A549 (cell line): ENCODE results near the gene KIAA1755. TPM values are rescaled to one million over a fixed set of nuclear protein-coding genes. Genes with fewer than 3 reads are reported as not detected.

Experiments
- ATAC-seq, 2 experiments: fragments of 200-7000 bp in 1 of 2; fragments of >200 bp in 1 of 2; cut with Nextera tagmentation in 1 of 2; cut with Tn5 transposase in 1 of 2; 3 replicates each; pipeline versions ENCODE4 v1.8.0 to v1.9.1; 2018 to 2020; ENCODE audit warnings: mild to moderate bottlenecking in 1 of 2, moderate library complexity in 1 of 2
- CTCF ChIA-PET: fragments of 300-600 bp; sonication (Branson Sonifier 250); formaldehyde crosslinking; extraction: SDS; loops from one replicate; lab custom pipeline; 2021; ENCODE audit warnings: antibody characterized with exemption, inconsistent platforms; lab: Yijun Ruan, JAX
- POLR2A ChIA-PET: fragments of 350-600 bp; formaldehyde crosslinking; extraction: SDS; loops from one replicate; lab custom pipeline; 2021; ENCODE audit warnings: antibody characterized with exemption, inconsistent platforms; lab: Yijun Ruan, JAX
- DNase-seq, 2 experiments: peaks; one replicate each; pipeline versions ENCODE4 v3.0.0 to v3.0.0-alpha.2; 2011 to 2016; ENCODE audit warnings: low read depth in 1 of 2, low spot score in 1 of 2
- FAIRE-seq: peaks from 2 replicates; lab custom pipeline; 2011; peaks lifted over from hg19 to GRCh38; lab: Jason Lieb, UNC
- H3K27ac ChIP-seq, 2 experiments: fragments of >200 bp; sonication (Bioruptor Twin); formaldehyde crosslinking; 3 replicates each; pipeline ENCODE4 v1.5.1; 2016 to 2017
- H3K4me1 ChIP-seq: fragments of >200 bp; sonication (Bioruptor Twin); formaldehyde crosslinking; 3 replicates; pipeline ENCODE4 v1.6.1; 2016
- H3K4me2 ChIP-seq: fragments of >200 bp; sonication (Bioruptor Twin); formaldehyde crosslinking; 3 replicates; pipeline ENCODE4 v1.6.1; 2016
- H3K4me3 ChIP-seq: fragments of >200 bp; sonication (Bioruptor Twin); formaldehyde crosslinking; 3 replicates; pipeline ENCODE4 v1.5.1; 2016
- H3K9me3 ChIP-seq: fragments of >200 bp; sonication (Bioruptor Twin); formaldehyde crosslinking; 3 replicates; pipeline ENCODE4 v1.6.1; 2016
- BHLHE40 ChIP-seq: IDR thresholded peaks from 2 replicates; pipeline ENCODE4 v1.6.1; 2012; ENCODE audit warnings: low read depth, low read length, inconsistent platforms
- CBX8 ChIP-seq: fragments of 200-600 bp; sonication (generic); IDR thresholded peaks from 2 replicates; pipeline ENCODE4 v1.6.1; 2016
- CHD2 ChIP-seq: fragments of 150-350 bp; IDR thresholded peaks from 2 replicates; pipeline ENCODE4 v1.6.1; 2014; ENCODE audit warnings: low read length; ENCODE audit not compliant: partially characterized antibody
- CHD4 ChIP-seq: fragments of 200-600 bp; sonication (generic); IDR thresholded peaks from 2 replicates; pipeline ENCODE4 v1.6.1; 2016; ENCODE audit warnings: antibody characterized with exemption, mild to moderate bottlenecking, borderline replicate concordance
- ESRRA ChIP-seq: fragments of 150-350 bp; IDR thresholded peaks from 2 replicates; pipeline ENCODE4 v1.6.1; 2014; ENCODE audit warnings: mild to moderate bottlenecking, low read length, borderline replicate concordance
- HOXB13 ChIP-seq: fragments of 250-450 bp; sonication (Bioruptor Pico); IDR thresholded peaks from 2 replicates; pipeline ENCODE4 v1.5.0; 2020; ENCODE audit warnings: low read depth, mild to moderate bottlenecking, moderate library complexity
- KDM5A ChIP-seq: fragments of 200-600 bp; sonication (generic); IDR thresholded peaks from 2 replicates; pipeline ENCODE4 v1.6.1; 2016; ENCODE audit warnings: antibody characterized with exemption, mild to moderate bottlenecking
- MAFK ChIP-seq: fragments of 450-650 bp; IDR thresholded peaks from 2 replicates; pipeline ENCODE4 v1.6.1; 2014; ENCODE audit not compliant: partially characterized antibody
- NR3C1 ChIP-seq: fragments of >200 bp; sonication (Bioruptor Twin); formaldehyde crosslinking; IDR thresholded peaks from 3 replicates; pipeline ENCODE4 v1.6.1; 2017
- POLR2AphosphoS2 ChIP-seq: conservative IDR thresholded peaks from 2 replicates; pipeline ENCODE4 v1.6.1; 2012; ENCODE audit warnings: low read length, improper control_type of control experiment, inconsistent platforms
- RNF2 ChIP-seq: fragments of 200-600 bp; sonication (generic); IDR thresholded peaks from 2 replicates; pipeline ENCODE4 v1.6.1; 2016; ENCODE audit warnings: low read depth, mild to moderate bottlenecking, antibody characterized with exemption, moderate library complexity, borderline replicate concordance
- SMC3 ChIP-seq: fragments of >200 bp; sonication (Bioruptor Twin); formaldehyde crosslinking; IDR thresholded peaks from 3 replicates; pipeline ENCODE4 v1.6.1; 2018; ENCODE audit warnings: inconsistent platforms
- SREBF2 ChIP-seq: fragments of 450-650 bp; IDR thresholded peaks from 2 replicates; pipeline ENCODE4 v1.6.1; 2014; ENCODE audit warnings: mild to moderate bottlenecking, moderate library complexity
- ZFP36 ChIP-seq: fragments of 450-650 bp; IDR thresholded peaks from 2 replicates; pipeline ENCODE4 v1.6.1; 2014; ENCODE audit warnings: borderline replicate concordance; ENCODE audit not compliant: partially characterized antibody
- ZSCAN20 ChIP-seq: fragments of 250-450 bp; sonication (Bioruptor Pico); IDR thresholded peaks from 2 replicates; pipeline ENCODE4 v1.8.0; 2022; ENCODE audit warnings: mild to moderate bottlenecking, moderate library complexity
- WGBS: methylation state at CpG from one replicate; pipeline ENCODE4 v1.1.6; 2017; ENCODE audit errors: missing lambda C conversion rate; 5-methylcytosine and 5-hydroxymethylcytosine counted together
- polyA plus RNA-seq, 4 experiments: library from polyadenylated mRNA; depleted of rRNA in 3 of 4; stranded (reverse); fragments of >200 nt; fragmentation: RNase III in 1 of 4; extraction: RNeasy Plus Mini Kit Qiagen cat#74134 plus additional on column Dnase treatment in 1 of 4; gene quantifications; 2 replicates in 3 of 4; 3 replicates in 1 of 4; pipeline ENCODE4 v1.2.3, GENCODE V29; 2011 to 2017
- TF ChIP-seq, protein P1 (sequence below): fragments of >200 bp; sonication (Bioruptor Twin); formaldehyde crosslinking; IDR thresholded peaks from 3 replicates; pipeline ENCODE4 v1.5.1; 2016
- TF ChIP-seq, protein P2 (sequence below): fragments of 200-600 bp; sonication (generic); IDR thresholded peaks from 2 replicates; pipeline ENCODE4 v1.6.1; 2016; ENCODE audit warnings: antibody characterized with exemption, mild to moderate bottlenecking, moderate library complexity
- TF ChIP-seq, protein P3 (sequence below): IDR thresholded peaks from 2 replicates; pipeline ENCODE4 v1.6.1; 2012
- TF ChIP-seq, protein P4 (sequence below): fragments of 250-450 bp; sonication (Bioruptor Pico); IDR thresholded peaks from 2 replicates; pipeline ENCODE4 v1.5.0; 2021; ENCODE audit warnings: mild to moderate bottlenecking, moderate library complexity, borderline replicate concordance

The KIAA1755 gene
- polyA plus RNA-seq, 2 of the 4 experiments (the other 2 are of a cell fraction): 0.04 to 0.21 TPM

DNA sequence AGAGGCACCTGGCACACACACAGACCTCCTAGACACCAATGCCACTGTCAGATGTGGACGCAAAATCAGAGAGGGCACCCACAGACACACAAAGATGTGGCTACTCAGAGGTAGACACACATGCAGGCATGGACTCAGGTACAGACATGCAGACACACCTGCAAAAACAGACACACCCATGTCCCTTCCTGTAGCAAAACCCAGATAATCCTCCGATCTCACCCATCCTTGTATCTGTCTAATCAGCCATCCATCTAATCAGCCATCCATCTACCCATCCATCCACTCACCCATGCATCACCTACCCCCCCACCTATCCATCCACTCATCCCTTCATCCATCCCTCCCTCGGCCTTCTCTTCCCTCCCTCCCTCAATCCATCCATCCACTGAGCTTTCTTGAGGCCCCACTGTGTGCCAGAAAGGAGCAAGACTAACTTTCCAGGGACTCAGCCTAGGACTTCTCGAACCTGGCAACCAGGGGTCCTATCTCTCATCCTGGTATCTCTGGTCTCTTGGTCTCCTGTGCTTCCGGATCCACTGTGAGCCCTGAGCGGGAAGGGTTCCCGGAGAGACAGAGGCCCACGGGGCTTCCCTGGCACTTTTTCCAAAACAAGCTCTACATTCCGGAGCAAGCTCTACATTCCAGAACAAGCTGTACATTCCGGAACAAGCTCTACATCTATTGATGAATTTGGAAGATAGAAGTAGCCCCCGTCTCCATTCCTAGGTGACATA is 94.4 kb downstream of the KIAA1755 start:
- ATAC-seq (no peak), FAIRE-seq (no peak), DNase-seq (no peak)
- Histone ChIP-seq H3K4me1 (peaks cover 86% of the 10 kb centered on the region), H3K9me3 (no peaks in the 10 kb centered on the region), H3K4me3 (no peak overlapping the region), H3K27ac (peak overlapping the region; percentile 91 to 93), H3K4me2 (peak overlapping the region; percentile 84)
- POLR2A ChIA-PET: interaction anchor here (0.6 kb wide), 1 partner anchor 29 kb away, joined by 4 read pairs; no protein-coding TSS in a partner anchor
- WGBS: 86% methylated on average over 11 of the region's 11 CpGs
- CTCF ChIA-PET: interaction anchor here (0.8 to 32.6 kb wide), 21 partner anchors 9 to 602 kb away, joined by 3 to 818 read pairs (median 5); no protein-coding TSS in a partner anchor
- TF ChIP-seq ZSCAN20 (no peak), CHD2 (no peak), NR3C1 (no peak), BHLHE40 (no peak), CBX8 (no peak), CHD4 (no peak), SMC3 (no peak), ESRRA (no peak), ZFP36 (no peak), MAFK (no peak), KDM5A (no peak), POLR2AphosphoS2 (no peak), HOXB13 (CRISPR knock-in tag) (no peak), RNF2 (no peak), SREBF2 (no peak)
- TF ChIP-seq, protein P1, sequence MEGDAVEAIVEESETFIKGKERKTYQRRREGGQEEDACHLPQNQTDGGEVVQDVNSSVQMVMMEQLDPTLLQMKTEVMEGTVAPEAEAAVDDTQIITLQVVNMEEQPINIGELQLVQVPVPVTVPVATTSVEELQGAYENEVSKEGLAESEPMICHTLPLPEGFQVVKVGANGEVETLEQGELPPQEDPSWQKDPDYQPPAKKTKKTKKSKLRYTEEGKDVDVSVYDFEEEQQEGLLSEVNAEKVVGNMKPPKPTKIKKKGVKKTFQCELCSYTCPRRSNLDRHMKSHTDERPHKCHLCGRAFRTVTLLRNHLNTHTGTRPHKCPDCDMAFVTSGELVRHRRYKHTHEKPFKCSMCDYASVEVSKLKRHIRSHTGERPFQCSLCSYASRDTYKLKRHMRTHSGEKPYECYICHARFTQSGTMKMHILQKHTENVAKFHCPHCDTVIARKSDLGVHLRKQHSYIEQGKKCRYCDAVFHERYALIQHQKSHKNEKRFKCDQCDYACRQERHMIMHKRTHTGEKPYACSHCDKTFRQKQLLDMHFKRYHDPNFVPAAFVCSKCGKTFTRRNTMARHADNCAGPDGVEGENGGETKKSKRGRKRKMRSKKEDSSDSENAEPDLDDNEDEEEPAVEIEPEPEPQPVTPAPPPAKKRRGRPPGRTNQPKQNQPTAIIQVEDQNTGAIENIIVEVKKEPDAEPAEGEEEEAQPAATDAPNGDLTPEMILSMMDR: no peak
- TF ChIP-seq, protein P2, sequence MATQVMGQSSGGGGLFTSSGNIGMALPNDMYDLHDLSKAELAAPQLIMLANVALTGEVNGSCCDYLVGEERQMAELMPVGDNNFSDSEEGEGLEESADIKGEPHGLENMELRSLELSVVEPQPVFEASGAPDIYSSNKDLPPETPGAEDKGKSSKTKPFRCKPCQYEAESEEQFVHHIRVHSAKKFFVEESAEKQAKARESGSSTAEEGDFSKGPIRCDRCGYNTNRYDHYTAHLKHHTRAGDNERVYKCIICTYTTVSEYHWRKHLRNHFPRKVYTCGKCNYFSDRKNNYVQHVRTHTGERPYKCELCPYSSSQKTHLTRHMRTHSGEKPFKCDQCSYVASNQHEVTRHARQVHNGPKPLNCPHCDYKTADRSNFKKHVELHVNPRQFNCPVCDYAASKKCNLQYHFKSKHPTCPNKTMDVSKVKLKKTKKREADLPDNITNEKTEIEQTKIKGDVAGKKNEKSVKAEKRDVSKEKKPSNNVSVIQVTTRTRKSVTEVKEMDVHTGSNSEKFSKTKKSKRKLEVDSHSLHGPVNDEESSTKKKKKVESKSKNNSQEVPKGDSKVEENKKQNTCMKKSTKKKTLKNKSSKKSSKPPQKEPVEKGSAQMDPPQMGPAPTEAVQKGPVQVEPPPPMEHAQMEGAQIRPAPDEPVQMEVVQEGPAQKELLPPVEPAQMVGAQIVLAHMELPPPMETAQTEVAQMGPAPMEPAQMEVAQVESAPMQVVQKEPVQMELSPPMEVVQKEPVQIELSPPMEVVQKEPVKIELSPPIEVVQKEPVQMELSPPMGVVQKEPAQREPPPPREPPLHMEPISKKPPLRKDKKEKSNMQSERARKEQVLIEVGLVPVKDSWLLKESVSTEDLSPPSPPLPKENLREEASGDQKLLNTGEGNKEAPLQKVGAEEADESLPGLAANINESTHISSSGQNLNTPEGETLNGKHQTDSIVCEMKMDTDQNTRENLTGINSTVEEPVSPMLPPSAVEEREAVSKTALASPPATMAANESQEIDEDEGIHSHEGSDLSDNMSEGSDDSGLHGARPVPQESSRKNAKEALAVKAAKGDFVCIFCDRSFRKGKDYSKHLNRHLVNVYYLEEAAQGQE: no peak
- TF ChIP-seq, protein P3, sequence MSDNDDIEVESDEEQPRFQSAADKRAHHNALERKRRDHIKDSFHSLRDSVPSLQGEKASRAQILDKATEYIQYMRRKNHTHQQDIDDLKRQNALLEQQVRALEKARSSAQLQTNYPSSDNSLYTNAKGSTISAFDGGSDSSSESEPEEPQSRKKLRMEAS: no peak
- TF ChIP-seq, protein P4, sequence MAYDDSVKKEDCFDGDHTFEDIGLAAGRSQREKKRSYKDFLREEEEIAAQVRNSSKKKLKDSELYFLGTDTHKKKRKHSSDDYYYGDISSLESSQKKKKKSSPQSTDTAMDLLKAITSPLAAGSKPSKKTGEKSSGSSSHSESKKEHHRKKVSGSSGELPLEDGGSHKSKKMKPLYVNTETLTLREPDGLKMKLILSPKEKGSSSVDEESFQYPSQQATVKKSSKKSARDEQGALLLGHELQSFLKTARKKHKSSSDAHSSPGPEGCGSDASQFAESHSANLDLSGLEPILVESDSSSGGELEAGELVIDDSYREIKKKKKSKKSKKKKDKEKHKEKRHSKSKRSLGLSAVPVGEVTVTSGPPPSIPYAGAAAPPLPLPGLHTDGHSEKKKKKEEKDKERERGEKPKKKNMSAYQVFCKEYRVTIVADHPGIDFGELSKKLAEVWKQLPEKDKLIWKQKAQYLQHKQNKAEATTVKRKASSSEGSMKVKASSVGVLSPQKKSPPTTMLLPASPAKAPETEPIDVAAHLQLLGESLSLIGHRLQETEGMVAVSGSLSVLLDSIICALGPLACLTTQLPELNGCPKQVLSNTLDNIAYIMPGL (CRISPR knock-in tag): no peak
